Liver (tissue), 2 donors: ENCODE results near the gene AKAP13.
"Not testable (repeated sequence)": the region's sequence is repeated elsewhere in the genome, so short reads cannot be mapped to it uniquely, and the experiment has no call there.

Experiments used
- CTCF ChIP-seq: fragments of 150-350 bp; IDR thresholded peaks from 2 replicates; pipeline ENCODE4 v1.5.1; 2017; ENCODE audit warnings: improper control_type of control experiment, low read depth, low read length; ENCODE audit not compliant: missing input control
- TF ChIP-seq, protein P1 (sequence below): IDR thresholded peaks from 2 replicates; pipeline ENCODE4 v1.6.1; 2016; ENCODE audit warnings: antibody characterized with exemption
- donor health status: healthy.

DNA sequence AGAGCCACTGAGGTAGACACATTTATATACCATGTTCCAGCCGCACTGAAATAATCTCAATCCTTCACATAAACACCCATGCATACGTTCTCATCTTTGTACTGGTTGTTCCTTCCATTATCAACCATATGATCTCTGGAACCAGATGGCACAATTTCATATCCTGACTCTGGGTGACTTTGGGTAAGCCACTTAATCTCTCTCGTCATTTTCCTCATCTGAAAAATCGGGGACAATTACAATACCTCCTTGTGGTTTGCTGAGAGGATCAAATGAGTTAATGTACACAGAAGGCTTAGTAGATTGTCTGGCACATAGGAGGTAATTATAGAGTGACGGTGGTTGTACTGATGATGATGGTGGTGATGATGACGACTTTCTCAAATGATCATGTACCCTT is 38.2 kb upstream of the AKAP13 start:
- TF ChIP-seq, protein P1, sequence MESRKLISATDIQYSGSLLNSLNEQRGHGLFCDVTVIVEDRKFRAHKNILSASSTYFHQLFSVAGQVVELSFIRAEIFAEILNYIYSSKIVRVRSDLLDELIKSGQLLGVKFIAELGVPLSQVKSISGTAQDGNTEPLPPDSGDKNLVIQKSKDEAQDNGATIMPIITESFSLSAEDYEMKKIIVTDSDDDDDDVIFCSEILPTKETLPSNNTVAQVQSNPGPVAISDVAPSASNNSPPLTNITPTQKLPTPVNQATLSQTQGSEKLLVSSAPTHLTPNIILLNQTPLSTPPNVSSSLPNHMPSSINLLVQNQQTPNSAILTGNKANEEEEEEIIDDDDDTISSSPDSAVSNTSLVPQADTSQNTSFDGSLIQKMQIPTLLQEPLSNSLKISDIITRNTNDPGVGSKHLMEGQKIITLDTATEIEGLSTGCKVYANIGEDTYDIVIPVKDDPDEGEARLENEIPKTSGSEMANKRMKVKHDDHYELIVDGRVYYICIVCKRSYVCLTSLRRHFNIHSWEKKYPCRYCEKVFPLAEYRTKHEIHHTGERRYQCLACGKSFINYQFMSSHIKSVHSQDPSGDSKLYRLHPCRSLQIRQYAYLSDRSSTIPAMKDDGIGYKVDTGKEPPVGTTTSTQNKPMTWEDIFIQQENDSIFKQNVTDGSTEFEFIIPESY: not testable (repeated sequence)
- TF ChIP-seq CTCF: not testable (repeated sequence)
